ENCODE data around the gene SCN2B. TPM values are rescaled to one million over a fixed set of nuclear protein-coding genes. Genes with fewer than 3 reads are reported as not detected.

Gene SCN2B
- total RNA-seq, 1 donor from 2014 or later = 0.40 TPM

DNA sequence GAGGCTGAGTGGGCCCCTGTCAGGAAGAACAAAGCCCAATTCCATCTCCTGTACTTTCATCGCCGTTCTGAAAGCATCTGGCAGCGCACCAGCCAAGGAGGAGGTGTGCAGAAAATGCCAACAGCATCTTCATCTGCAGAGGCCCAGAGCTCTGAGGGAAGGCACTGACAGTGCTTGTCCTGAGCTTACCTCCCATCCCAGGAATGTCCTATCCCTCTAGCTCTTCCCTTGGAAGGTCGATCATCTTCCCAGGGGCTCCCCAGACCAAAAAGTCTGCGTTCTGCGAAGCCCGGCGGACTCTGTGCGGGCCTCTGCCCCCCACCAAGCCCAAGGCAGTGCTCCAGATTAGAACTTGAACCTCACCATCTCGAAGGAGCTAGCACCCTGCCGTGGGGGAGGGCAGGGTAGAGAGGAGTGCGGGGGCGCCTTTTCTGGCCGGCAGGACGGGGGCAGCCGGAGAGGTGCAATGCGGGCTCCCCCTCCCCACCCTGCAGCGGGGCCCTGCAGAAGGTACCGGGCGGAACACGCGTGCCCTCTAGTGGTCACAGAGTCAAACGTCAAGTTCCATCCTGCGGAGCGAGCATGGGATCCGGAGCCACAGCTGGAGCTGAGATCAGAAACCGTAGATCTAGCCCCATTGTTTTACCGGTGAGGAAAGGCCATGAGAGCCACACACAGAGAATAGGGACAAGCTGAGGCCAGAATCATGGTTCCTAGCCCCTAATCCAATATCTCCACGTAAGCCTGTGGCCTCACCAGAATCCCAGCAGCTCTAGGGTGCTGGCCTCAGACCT, 5.0 kb downstream of the SCN2B start:
- DNase-seq (ENCODE audit: low read depth, low spot score) = peak; percentile 85
- Mint-ChIP-seq H3K4me1 (peaks cover 14% of the 10 kb centered on the region), H3K9me3 (no peaks in the 10 kb centered on the region), H3K4me3 (no peak overlapping the region), H3K27me3 (ENCODE audit: low read depth) (peaks cover 85% of the 10 kb centered on the region), H3K27ac (ENCODE audit: unreplicated experiment) (no peak overlapping the region), H3K36me3 (ENCODE audit: low read depth) (no peaks in the 10 kb centered on the region)
- peak; percentile 92 for TF ChIP-seq CTCF (conservative IDR thresholded peaks at IDR 0.05)

GRCh38 chr11:118170882-118171268, 5.6 kb downstream of the SCN2B start:
- no peak for DNase-seq (ENCODE audit: low read depth, low spot score)
- Mint-ChIP-seq H3K4me3 (no peak overlapping the region), H3K36me3 (ENCODE audit: low read depth) (no peaks in the 10 kb centered on the region), H3K27ac (ENCODE audit: unreplicated experiment) (no peak overlapping the region), H3K9me3 (no peaks in the 10 kb centered on the region), H3K4me1 (peaks cover 9% of the 10 kb centered on the region), H3K27me3 (ENCODE audit: low read depth) (peaks cover 80% of the 10 kb centered on the region)
- TF ChIP-seq CTCF (conservative IDR thresholded peaks at IDR 0.05) = no peak

DNA sequence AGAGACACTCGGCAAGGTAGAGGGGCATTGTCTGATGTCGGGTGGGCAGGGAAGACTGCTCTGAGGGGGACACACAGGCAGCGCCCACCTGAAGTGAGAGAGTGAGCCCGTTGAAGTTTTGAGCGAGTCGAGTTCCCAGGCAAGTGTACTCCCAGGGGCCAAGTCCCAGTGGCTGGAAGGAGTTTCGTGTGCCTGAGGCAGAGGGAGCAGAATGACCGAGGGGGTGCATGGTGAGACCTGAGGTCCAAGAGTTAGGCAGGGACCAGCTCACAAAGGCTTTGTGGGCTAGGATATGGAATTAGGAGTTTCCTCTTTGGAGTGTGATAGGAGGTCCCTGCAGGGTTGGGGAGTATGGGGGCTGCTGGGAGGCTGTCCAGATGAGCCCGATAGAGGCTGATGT, 6.2 kb downstream of the SCN2B start:
- Mint-ChIP-seq H3K4me3 (no peak overlapping the region), H3K36me3 (ENCODE audit: low read depth) (no peaks in the 10 kb centered on the region), H3K27ac (ENCODE audit: unreplicated experiment) (no peak overlapping the region), H3K4me1 (peaks cover 3% of the 10 kb centered on the region), H3K27me3 (ENCODE audit: low read depth) (peaks cover 77% of the 10 kb centered on the region), H3K9me3 (no peaks in the 10 kb centered on the region)
- DNase-seq (ENCODE audit: low read depth, low spot score) = no peak
- no peak for TF ChIP-seq CTCF (conservative IDR thresholded peaks at IDR 0.05)

GRCh38 chr11:118169300-118170140, 6.9 kb downstream of the SCN2B start:
- peaks cover 74% of the 10 kb centered on the region for H3K27me3 Mint-ChIP-seq (ENCODE audit: low read depth)
- H3K27ac Mint-ChIP-seq (ENCODE audit: unreplicated experiment) = no peak overlapping the region

GRCh38 chr11:118168751-118169150, 7.7 kb downstream of the SCN2B start:
- TF ChIP-seq CTCF (conservative IDR thresholded peaks at IDR 0.05) = no peak
- H3K4me1 Mint-ChIP-seq = peaks cover 3% of the 10 kb centered on the region
- peaks cover 77% of the 10 kb centered on the region for H3K27me3 Mint-ChIP-seq (ENCODE audit: low read depth)
- no peak overlapping the region for H3K27ac Mint-ChIP-seq (ENCODE audit: unreplicated experiment)
- no peaks in the 10 kb centered on the region for H3K36me3 Mint-ChIP-seq (ENCODE audit: low read depth)
- no peak overlapping the region for H3K4me3 Mint-ChIP-seq
- DNase-seq (ENCODE audit: low read depth, low spot score) = no peak
- no peaks in the 10 kb centered on the region for H3K9me3 Mint-ChIP-seq

More at GRCh38 chr11:118169300-118170140, 6.9 kb downstream of the SCN2B start:
- H3K36me3 Mint-ChIP-seq (ENCODE audit: low read depth) = no peaks in the 10 kb centered on the region
- TF ChIP-seq CTCF (conservative IDR thresholded peaks at IDR 0.05) = no peak
- peaks cover 3% of the 10 kb centered on the region for H3K4me1 Mint-ChIP-seq
- H3K4me3 Mint-ChIP-seq = no peak overlapping the region
- H3K9me3 Mint-ChIP-seq = no peaks in the 10 kb centered on the region
- DNase-seq (ENCODE audit: low read depth, low spot score) = no peak
